ENCODE data around the gene BPI. TPM values are rescaled to one million over a fixed set of nuclear protein-coding genes. Genes with fewer than 3 reads are reported as not detected.
"Not testable (repeated sequence)": the region's sequence is repeated elsewhere in the genome, so short reads cannot be mapped to it uniquely, and the experiment has no call there.

Gene BPI
- total RNA-seq, 1 donor from 2014 or later = not detected

DNA sequence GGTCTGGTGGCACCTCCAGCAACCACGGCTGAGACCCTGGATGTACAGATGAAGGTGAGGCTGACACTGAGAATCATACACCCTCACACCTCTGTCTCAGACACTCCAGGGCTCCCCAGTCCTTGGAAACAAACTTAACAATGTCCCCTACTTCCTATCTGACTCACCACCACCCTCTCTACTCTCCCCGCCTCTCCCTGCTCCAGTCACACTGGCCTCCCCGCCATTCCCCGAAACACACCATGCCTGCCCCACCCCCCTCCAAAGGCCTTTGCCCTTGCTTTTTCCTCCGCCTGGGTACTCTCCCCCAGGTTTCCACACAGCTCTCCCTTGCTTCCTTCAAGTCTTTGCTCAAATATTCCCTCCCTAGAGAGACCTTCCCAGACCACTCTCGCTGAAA, 16.3 kb downstream of the BPI start:
- ATAC-seq = no peak
- DNase-seq (ENCODE audit: missing footprints) = no peak
- intact Hi-C loops (cut with DNase I) = no loop called here

DNA sequence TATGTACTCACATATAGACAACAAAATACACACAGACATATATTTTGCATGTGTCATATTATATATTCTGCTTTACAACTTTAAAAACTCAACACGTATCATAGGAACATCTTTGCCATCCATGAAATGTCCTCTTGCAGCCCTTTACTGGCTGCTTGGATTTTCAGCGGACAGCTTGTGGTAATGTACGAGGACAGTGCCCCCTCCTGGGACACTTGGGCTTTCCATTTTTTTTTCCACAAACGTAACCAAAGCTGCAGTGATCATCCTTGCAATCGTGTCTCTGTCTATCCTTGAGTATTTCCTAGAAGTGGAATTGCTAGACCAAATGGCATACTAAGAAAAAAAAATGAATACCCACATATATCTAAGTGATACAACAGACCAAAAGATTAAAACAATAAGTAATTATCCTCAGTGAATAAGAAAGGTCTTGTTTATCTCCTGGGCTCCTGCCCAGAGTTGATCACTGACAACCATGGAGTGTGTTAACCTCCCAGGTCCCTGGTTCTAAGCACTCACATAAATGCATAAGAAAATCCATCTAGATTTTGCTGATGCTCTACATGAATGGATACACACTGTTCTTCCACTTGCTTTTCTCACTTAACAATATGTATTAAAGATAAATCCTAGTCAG, 18.1 kb downstream of the BPI start:
- intact Hi-C loops (cut with DNase I) = loop anchor here (1.0 kb wide), 1 partner anchor 93 kb away; no protein-coding TSS in a partner anchor
- ATAC-seq (peak; percentile 63), DNase-seq (ENCODE audit: missing footprints) (no peak)

GRCh38 chr20:38324159-38324558, 20.2 kb downstream of the BPI start:
- DNase-seq (ENCODE audit: missing footprints) (no peak), ATAC-seq (no peak)
- intact Hi-C loops (cut with DNase I) = no loop called here

DNA sequence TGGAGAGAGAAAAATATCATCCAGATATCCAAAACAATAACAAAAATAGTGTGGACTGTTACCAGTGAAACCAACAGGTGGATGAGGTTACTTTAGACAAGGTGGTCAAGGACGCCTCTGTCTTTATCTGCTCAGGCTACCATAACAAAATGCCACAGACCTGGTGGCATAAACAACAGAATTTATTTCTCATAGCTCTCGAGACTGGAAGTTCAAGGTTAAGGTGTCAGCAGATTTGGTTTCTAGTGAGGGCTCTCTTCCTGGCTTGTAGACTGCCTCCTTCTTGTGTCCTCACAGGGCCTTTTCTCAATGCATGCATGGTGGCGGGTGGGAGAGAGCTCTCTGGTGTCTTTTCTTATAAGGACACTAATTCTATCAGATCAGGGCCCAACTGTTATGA, 21.2 kb downstream of the BPI start:
- intact Hi-C loops (cut with DNase I) = no loop called here
- DNase-seq (ENCODE audit: missing footprints) = no peak

DNA sequence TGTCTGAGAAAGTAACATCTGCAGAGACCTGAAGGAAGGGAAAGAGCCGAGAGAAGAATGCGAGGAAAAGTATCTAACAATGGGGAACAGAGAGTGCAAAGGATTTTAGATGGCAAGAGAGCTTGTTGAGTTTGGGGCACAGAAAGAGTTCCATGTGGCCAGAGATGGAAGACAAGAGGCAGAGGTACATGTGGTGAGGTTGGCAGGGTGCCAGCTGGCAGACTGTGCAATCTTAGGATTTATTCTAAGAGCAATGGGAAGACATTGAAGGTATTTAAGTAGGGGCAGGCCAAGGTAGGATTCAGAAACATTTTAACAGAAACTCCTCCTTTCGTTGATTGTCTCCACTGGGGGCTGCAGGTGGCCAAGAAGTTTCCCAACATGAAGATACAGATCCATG, 21.9 kb downstream of the BPI start:
- intact Hi-C loops (cut with DNase I) = no loop called here
- ATAC-seq (no peak), DNase-seq (ENCODE audit: missing footprints) (no peak)

More for the DNA sequence above, 21.2 kb downstream of the BPI start:
- no peak for ATAC-seq

- DNase-seq (ENCODE audit: missing footprints) (no peak), ATAC-seq (no peak)
- intact Hi-C loops (cut with DNase I) = no loop called here
Observed at GRCh38 chr20:38326309-38326708, 22.4 kb downstream of the BPI start.

DNA sequence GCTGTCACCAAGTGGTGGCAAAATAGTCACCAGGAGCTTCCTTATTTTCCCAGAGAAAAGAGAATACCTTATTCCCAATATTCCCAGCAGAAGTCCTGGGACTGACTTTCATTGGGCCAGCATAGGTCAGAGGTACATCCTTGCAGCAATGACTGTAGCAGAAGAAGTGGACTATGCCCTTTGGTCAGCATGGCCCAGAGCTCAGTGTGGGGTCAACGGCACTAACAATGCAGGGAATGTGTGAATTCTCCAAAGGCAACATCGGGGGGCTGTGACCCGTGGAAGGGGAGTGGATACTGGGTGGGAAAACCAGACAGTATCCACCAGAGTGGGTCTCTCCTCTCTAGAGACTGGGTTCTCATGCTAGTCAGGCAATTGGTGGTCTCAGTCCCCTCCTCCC, 26.7 kb downstream of the BPI start:
- intact Hi-C loops (cut with DNase I) = no loop called here
- DNase-seq (ENCODE audit: missing footprints) (no peak), ATAC-seq (no peak)

DNA sequence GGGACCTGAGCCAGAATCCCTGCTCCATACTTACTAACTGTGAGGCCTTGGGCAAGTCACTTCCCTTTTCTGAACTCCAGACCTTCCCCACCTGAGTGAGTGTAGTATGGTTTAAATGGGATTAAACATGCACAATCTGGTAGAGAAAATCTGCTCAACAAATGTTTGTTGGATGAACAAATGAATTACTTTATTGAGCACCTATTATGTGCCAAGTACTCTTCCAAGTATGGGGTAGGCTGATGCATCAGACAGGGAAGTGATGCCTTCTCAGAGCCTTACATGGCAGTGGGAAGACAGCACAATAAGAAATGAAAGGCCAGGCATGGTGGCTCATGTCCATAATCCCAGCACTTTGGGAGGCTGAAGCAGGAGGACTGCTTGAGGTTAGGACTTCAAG, 27.3 kb downstream of the BPI start:
- no peak for DNase-seq (ENCODE audit: missing footprints)
- ATAC-seq = no peak
- intact Hi-C loops (cut with DNase I) = no loop called here

DNA sequence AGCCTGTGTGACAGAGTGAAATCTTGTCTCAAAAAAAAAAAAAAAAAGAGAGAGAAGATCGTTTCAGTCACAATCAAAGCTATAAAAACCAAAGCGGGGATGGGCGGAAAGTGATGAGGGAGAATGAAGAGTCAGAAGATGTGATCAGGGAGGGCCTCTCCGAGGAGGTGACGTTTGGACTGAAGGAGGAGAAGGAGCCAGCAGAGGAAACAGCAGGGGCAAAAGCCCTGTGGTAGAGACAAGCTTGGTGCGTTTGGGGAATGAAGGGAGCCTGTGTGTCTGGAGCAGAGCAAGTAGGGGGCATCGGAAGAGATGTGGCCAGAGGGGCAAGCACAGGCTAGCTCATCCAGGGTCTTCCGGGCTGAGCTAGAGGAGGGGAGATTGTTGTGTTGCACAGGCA, 27.9 kb downstream of the BPI start:
- DNase-seq (ENCODE audit: missing footprints) = no peak
- no peak for ATAC-seq
- intact Hi-C loops (cut with DNase I) = no loop called here

GRCh38 chr20:38334016-38334415, 30.1 kb downstream of the BPI start:
- ATAC-seq (no peak), DNase-seq (ENCODE audit: missing footprints) (no peak)
- intact Hi-C loops (cut with DNase I) = no loop called here

DNA sequence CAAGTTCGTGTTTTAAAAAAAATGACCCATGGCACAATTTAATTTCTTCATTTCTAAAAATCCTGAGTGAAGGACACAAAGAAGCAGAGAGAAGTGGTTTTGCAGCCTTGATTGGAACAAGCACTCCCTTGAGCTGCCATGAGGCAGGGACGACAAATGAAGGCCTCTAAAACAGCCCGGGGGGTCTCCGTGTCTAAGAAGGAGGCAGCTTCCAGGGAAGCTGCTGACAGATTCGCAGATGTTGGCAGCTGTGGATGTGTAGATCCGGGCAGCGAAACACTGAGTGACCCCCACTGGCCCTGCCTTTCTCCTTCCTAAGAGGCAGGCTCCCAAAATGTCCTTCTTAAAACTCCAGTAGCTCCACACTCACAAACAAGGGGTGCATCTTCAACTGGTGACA, 32.8 kb downstream of the BPI start:
- intact Hi-C loops (cut with DNase I) = no loop called here

DNA sequence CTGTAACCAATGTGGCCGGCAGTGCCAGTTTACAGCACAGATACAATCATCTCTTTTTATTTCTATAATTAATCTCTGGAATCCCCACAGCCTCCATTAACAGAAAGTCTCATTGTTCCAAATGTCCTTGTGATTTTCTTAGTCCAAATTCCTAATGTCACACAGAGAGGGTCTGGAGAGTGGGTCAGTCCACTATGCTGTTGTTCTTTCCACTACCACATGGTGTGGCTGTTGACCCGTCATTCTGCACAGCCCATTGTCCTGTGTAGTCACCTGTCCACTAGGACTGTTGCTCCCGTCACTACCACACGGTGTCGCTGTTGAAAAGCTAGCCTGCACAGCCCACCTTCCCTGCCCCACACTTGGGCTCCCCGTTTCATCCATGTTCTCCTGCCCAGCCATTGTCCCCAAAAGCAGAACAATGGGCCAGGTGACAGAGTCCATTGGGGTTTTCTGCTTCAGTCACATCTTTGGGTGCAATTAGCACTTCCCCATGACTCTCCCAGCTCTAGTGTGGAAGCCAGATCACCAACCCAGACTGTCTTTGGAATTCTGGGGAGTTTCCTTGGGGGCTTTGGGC, 33.7 kb downstream of the BPI start:
- no peak for DNase-seq (ENCODE audit: missing footprints)
- intact Hi-C loops (cut with DNase I) = no loop called here

More for the DNA sequence above, 32.8 kb downstream of the BPI start:
- ATAC-seq (no peak), DNase-seq (ENCODE audit: missing footprints) (no peak)

GRCh38 chr20:38338849-38339520, 35.0 kb downstream of the BPI start:
- ATAC-seq (peak; percentile 52), DNase-seq (ENCODE audit: missing footprints) (no peak)
- intact Hi-C loops (cut with DNase I) = no loop called here

More for the DNA sequence above, 33.7 kb downstream of the BPI start:
- no peak for ATAC-seq

GRCh38 chr20:38339521-38339896, 35.6 kb downstream of the BPI start:
- ATAC-seq; DNase-seq (ENCODE audit: missing footprints); intact Hi-C loops (cut with DNase I): not testable (repeated sequence)

DNA sequence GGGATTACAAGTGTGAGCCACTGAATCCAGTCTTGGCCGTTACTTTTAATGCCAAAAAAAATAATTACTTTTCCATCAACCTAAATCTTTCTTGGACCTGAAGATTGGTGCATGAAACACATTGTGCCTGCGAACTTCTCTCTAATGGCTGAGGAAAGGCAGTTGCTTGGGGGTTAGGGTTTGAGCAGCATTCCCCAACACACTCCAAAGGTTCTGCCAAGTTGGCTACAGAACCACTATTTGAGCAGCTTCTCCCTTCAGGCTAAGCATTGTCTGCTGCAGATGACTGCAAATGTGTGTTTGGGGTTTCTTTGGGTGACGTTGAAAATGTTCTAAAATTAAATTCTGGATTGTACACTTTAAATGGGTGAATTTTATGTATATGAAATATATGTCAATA, 36.0 kb downstream of the BPI start:
- peak; percentile 53 for ATAC-seq
- intact Hi-C loops (cut with DNase I) = loop anchor here (5.0 kb wide), 1 partner anchor 67 kb away; no protein-coding TSS in a partner anchor

DNA sequence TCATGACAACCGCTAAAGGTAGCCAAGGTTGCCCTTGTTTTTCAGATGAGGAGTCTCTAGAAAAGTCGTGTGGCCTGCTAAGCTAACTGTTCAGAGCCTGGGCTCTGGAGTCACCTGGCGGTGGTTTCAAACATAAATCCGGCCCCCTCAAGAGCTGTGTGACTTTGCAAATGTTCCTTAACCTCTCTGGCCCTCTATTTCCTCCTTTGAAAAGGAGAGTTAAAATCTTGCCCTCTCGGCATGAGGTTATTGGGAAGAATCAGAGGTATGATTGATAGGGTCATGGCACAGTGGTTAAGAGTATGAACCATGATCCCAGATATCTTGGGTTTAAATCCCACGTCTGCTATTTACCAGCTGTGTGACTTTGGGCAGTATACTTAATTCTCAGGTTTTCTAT, 36.7 kb downstream of the BPI start:
- ATAC-seq (no peak), DNase-seq (ENCODE audit: missing footprints) (no peak)
- intact Hi-C loops (cut with DNase I) = loop anchor here (5.0 kb wide), 1 partner anchor 67 kb away; no protein-coding TSS in a partner anchor

More for the DNA sequence above, 36.0 kb downstream of the BPI start:
- DNase-seq (ENCODE audit: missing footprints) = no peak

DNA sequence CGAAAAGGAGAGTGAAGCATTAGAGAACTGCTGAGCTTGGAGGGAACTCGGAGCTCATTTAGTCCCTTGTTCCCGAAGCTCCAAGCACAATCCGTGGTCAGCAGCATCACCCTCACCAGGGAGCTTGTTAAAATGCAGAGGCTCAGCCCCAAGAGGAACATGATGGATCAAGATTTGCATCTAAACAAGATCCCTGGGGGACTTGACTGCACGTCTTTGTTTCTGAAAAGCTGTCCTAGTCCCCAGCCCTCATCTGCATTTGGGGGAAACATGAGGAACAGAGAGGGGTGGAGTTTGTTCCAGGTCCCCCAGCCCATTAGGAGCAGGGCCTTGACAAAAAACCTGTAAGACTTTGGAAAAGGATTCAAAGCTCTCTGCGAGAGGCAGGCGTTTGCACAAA, 38.3 kb downstream of the BPI start:
- ATAC-seq (no peak), DNase-seq (ENCODE audit: missing footprints) (no peak)
- intact Hi-C loops (cut with DNase I) = loop anchor here (5.0 kb wide), 1 partner anchor 65 kb away; no protein-coding TSS in a partner anchor

DNA sequence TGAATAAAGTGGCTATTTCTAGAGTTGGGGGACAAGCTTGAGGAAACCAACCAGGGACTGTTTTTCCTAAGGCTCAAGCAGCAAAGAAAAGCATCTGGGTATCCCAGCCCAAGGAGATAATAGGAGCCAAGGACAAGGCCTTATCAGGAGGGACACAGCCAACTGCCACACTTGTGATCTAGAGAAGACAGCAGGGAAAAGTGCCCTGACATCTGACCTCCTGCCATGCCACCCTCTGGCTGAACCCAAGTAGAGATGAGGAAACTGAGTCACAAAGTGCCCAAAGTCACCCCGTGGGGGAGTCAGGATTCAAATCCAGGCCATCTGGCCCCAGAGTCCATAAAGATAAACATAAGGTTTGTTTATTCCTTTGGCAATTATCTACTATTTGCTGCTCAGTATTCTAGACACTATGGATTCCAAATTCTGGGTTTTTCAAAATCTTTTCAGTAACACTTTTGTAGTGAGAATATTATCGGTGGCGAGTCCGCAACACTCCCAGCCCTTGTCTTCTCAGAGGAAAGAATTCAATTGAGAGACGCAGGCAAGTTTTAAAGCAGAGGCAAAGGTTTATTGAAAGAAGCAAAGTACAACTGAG, 38.9 kb downstream of the BPI start:
- ATAC-seq (no peak), DNase-seq (ENCODE audit: missing footprints) (no peak)
- intact Hi-C loops (cut with DNase I) = loop anchor here (5.0 kb wide), 1 partner anchor 64 kb away; no protein-coding TSS in a partner anchor

- DNase-seq (ENCODE audit: missing footprints) = peak; percentile 62
- intact Hi-C loops (cut with DNase I) = loop anchor here (5.0 kb wide), 1 partner anchor 64 kb away; no protein-coding TSS in a partner anchor
- no peak for ATAC-seq
Observed at GRCh38 chr20:38343311-38344106, 39.6 kb downstream of the BPI start.

Data from Right ventricle myocardium inferior (tissue), 1 donor.